Measurements from ENCODE around the gene HK3. TPM values are rescaled to one million over a fixed set of nuclear protein-coding genes. Genes with fewer than 3 reads are reported as not detected.

The HK3 gene
- 4.0 TPM for total RNA-seq

DNA sequence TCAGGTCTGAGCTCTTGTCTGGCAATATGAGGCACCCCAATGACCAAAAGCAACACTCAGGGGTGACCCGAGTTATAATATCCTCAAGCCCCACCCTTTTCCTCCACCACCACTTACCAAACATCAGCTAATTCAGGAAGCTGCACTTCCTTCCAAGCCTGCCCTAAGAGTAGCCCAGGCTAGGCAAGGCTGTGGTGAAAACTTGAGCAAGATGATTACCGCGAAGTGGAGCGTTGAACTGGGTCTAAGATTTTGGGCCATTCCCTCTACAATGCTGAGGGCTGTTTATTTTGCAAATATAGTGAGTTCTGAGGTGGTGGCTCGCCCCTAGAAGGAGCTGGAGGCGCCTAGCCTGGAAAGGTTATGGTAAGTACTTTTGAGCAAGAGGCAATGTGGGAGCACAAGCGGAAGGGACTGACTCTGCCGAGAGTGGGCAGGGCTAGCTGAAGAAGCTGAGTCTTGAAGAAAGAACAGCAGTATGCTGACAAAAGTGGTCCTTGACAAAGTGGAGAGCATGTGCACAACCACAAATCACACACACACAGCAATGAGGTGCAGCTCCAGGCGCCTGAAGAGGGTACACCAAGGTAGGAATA is at the start of gene HK3:
Gene HK3, minus strand, starts transcription at position 51 of the 596 bp plus-strand sequence. CDS start 3,187 bp downstream, outside the sequence.
- DNase-seq (ENCODE audit: low spot score): no peak

DNA sequence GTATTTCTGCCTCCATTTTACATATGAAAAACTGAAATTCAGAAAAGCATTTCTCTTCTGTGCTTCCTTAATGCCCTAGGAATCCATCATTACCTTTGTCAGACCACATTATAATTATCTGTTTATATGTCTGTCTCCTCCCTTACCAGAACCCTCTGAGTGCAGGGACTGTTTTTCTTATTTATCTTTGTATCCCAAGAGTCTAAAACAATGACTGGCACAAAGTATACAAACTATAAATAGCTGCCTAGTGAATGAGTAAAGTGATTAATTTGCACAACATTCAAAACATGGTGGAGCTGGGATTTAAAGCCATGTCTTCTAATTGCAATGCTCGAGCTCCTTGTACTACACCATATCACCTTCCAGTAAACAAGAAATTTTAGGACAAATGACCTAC is 49.3 kb upstream of the HK3 start:
- no peak for DNase-seq (ENCODE audit: low spot score)

DNA sequence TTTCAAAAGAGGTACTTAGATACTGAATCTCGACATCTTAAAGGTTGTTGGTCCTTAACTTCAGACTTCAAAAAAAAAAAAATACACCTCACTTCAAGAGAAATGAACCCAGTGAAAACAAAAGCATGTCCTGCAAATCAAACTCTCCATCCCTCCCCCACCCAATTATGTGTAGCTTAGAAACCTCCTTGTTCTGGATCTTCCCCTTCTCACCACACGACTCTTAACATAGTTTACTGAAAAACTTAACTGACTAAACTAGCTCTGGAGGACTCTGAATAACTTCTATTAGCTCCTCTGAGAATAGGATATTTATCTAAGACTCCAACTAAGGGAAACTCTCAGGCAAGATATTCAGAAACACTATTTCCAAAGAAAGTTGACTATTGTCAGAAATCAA is 48.7 kb upstream of the HK3 start:
- no peak for DNase-seq (ENCODE audit: low spot score)

GRCh38 chr5:176944268-176944667 is 45.1 kb upstream of the HK3 start:
- DNase-seq (ENCODE audit: low spot score): no peak

DNA sequence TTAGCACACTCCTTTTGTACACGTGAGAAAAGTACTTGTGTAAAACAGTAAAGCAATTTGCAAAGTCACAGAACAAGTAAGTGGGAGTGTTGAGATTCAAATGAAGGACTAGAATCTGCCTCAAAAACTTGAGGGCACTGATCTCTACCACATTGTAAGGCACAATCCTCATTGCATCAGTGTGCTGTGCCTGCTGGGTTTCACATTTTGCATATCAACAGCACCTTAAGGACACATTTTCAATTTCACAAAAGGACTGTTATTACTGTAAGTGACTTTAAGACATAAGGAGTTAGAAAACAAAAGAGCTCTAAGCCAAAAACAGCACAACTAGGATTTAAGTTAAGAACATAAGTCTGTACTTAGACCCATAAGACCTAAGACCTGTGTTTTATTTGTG is 44.7 kb upstream of the HK3 start:
- no peak for DNase-seq (ENCODE audit: low spot score)

DNA sequence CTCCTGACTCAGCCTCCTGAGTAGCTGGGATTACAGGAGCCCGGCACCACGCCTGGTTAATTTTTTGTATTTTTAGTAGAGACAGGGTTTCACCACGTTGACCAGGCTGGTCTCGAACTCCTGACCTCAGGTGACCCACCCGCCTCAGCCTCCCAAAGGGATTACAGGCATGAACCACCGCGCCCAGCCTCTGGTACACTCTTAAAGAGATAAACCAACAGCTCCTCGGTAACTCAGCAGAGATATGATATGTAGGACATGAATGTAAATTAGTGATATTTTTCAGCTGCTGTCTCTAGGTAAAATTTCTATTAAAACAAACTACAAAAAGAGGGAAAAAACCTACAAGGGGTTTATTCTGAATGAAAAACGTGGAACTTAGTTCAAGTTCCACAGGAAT is 42.8 kb upstream of the HK3 start:
- DNase-seq (ENCODE audit: low spot score): no peak

- no peak for DNase-seq (ENCODE audit: low spot score)
These were observed 39.3 kb upstream of the HK3 start for GRCh38 chr5:176938472-176938871.

- no peak for DNase-seq (ENCODE audit: low spot score)
These were observed 35.9 kb upstream of the HK3 start for GRCh38 chr5:176935017-176935416.

DNA sequence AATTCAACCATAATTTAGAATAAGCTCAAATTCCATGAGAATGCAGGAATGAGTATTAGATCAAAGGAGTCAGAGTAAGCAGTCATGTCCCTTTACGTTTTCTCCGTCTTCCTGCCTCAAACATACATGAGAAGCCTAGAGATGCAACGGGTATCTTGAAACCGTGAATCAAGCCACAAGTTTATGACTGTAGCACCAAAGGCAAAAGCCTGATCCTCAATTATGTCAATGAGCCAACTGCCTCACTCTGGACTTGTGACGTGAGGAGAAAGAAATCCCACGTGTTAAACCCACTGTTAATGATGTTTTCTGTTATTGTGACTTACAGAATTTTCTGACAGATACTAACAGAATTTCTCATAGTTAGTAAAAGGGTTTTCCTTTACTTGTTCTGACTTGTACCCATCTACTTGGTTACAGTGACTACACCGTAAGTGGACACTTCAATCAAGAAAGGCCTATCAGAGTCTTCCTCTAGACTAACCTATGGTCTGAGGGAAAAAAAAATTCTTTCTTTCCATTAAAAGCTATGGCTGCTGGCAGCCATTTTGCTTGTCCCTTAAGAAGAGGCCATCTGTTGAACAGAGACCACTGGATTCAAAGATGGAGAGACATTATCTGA is 35.3 kb upstream of the HK3 start:
- no peak for DNase-seq (ENCODE audit: low spot score)

GRCh38 chr5:176929654-176930053 is 30.5 kb upstream of the HK3 start:
- no peak for DNase-seq (ENCODE audit: low spot score)

GRCh38 chr5:176927562-176927961 is 28.4 kb upstream of the HK3 start:
- no peak for DNase-seq (ENCODE audit: low spot score)

DNA sequence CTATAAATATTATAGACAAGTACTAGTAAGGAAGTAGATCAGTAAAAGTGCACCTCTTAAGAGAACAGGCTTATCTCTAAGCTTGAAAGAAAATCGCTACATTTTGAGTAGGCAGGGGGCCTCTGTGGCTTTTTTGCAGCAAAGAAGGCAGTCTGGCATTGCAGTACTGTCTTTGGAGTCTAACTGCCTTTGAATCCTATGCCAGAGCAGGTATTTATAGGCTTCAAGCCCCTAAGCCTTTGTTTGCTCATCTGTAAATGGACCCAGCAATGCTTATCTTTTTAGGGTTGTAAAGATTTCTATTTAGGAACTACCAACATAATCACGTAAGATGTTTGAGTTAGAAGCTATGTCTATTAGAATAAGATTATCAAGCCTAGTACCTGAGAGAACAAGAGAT is 23.7 kb upstream of the HK3 start:
- no peak for DNase-seq (ENCODE audit: low spot score)

GRCh38 chr5:176921714-176922113 is 22.6 kb upstream of the HK3 start:
- DNase-seq (ENCODE audit: low spot score): no peak

DNA sequence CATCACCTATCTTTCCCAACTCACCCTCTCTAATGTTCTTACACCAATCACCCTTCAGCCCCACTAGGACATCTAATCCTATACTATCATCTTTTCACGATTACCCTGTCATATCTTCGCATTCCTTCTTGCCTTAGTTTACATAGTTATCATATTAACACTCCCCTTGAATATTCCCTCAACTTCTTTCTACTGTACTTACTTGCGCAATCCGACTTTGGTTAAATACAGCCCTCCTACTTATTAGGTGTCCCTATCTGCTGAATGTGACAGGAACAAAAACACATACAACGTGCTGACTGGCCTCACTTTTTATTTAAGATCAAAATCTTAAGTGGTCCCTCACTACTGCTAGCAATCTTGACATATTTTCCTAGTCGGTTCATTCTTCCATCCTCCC is 19.5 kb upstream of the HK3 start:
- DNase-seq (ENCODE audit: low spot score): no peak

- DNase-seq (ENCODE audit: low spot score): no peak
These were observed 17.2 kb upstream of the HK3 start for GRCh38 chr5:176916337-176916736.

DNA sequence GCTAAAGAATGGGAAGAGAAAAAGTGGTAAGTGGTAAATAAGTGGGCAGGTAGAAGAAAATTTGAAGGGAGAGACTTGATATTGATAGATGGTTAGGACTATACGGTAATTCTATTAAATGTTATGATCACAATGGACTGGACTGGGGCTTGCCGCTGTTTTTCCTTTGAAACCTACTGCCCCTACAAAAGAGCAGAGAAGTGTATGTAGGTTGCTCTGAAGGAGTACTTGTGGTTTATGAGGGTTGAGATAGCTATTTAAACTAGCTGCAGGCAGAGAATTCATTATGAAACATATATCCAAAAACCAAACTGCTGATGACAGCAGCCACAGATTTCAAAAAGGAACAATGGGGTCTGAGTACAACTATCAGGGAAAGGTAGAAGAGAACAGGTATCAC is 16.8 kb upstream of the HK3 start:
- no peak for DNase-seq (ENCODE audit: low spot score)

DNA sequence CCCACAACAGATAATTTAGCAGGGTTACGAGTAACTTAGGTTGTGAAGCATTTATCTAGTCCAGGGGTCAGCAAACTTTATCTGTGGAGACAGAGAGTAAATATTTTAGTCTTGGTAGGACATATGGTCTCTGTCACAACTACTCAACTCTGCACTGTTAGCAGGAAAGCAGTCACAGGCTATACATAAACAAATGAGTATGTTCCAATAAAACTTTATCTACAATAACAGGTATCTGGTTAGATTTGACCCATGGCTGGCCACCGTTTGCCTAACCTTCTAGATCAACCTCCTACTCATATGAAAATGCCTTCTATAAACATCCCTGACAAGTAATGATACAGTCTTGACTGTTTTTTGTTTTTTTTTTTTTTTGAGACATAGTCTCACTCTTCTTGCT is 13.0 kb upstream of the HK3 start:
- DNase-seq (ENCODE audit: low spot score): no peak

GRCh38 chr5:176908675-176909368 is 9.7 kb upstream of the HK3 start:
- no peak for DNase-seq (ENCODE audit: low spot score)

- no peak for DNase-seq (ENCODE audit: low spot score)
These were observed 7.7 kb upstream of the HK3 start for GRCh38 chr5:176906796-176907195.

GRCh38 chr5:176906126-176906525 is 7.0 kb upstream of the HK3 start:
- no peak for DNase-seq (ENCODE audit: low spot score)

- no peak for DNase-seq (ENCODE audit: low spot score)
These were observed 5.1 kb upstream of the HK3 start for GRCh38 chr5:176904276-176904675.

DNA sequence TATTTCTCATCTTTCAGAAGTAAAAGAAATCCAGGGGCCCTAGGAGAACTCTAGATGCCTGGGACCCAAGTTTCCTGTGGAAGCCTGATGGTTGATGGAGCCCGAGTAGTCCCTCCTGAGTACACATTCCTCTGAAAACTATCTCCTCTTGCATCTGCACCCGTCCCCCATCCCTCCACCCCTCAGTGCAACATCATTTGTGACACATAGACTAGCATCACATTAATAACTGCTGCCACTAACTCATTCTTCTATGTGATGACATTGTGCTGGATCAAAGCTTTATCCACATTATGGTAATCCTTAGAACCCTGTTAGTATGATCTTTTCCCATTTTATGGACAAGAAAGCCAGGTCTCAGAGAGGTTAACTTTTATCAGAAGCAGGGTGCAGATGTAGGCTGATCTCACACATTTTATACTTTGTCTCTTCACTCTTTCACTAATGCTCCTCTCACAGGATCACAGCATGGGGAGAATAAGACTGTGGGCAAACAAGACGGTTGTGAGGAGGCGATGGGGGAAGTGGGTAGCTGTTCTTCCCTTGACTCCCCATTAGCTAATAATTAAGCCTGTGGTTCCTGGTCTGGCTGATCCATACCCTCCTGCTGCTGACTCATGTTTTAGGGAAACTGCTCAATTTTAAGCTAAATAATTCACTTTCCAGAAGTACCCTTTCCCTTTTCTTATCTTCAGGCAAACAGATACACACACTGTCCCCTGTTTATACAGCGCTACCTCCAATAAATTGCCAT is 3.9 kb upstream of the HK3 start:
- no peak for DNase-seq (ENCODE audit: low spot score)
